ENCODE results near the gene NOXA1.
"Not testable (repeated sequence)": the region's sequence is repeated elsewhere in the genome, so short reads cannot be mapped to it uniquely, and the experiment has no call there.

The NOXA1 gene

DNA sequence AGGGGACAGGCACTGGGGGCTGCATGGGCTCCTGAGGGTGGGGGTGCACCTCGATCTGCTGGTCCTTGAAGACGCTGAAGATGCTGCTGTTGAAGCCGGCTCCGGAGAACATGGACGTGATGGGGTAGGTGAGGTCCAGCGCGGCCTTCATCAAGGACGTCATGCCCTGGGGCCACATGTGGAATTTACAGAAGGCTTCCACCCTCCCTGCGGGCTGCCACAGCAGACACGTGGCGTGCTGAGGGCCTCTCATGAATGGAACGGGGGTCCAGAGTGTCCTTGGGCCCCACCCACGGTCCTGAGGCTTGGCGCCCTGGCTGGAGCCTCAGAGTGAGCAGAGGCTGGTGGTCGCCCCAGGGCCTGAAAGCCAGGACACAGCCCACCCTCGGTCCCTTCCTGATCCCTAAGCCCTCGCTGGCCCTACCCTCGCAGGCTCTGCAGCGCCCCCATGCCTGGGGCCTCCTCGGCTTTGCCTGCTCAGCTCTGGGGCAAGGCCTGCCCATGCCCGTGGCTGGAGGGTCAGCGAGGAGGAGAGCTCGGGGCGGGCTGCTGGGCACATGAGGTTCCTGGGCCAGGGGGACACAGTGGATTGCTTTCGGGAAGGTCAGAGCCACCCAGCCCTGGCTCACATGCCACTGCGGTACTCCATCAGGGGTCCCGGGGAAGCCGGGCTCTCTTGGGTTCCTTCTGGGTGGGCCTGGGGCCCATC is 41.3 kb downstream of the NOXA1 start:
- Histone ChIP-seq H3K9me3 (ENCODE audit: control insufficient read depth, low read length) (no peaks in the 10 kb centered on the region), H3K36me3 (ENCODE audit: control insufficient read depth, insufficient read depth, low read length) (no peaks in the 10 kb centered on the region), H3K27ac (ENCODE audit: low read depth, low read length, severe bottlenecking) (no peak overlapping the region), H3K4me3 (ENCODE audit: extremely low read depth, insufficient read depth, low read length, poor library complexity, severe bottlenecking) (no peak overlapping the region), H3K4me1 (ENCODE audit: control insufficient read depth, insufficient read depth, low read length, poor library complexity, severe bottlenecking) (peaks cover 2% of the 10 kb centered on the region)
- whole genome bisulfite sequencing, 2 experiments (ENCODE audit: insufficient coverage in 2 of 2): 91 to 92% methylated on average over 27 of the region's 28 CpGs

DNA sequence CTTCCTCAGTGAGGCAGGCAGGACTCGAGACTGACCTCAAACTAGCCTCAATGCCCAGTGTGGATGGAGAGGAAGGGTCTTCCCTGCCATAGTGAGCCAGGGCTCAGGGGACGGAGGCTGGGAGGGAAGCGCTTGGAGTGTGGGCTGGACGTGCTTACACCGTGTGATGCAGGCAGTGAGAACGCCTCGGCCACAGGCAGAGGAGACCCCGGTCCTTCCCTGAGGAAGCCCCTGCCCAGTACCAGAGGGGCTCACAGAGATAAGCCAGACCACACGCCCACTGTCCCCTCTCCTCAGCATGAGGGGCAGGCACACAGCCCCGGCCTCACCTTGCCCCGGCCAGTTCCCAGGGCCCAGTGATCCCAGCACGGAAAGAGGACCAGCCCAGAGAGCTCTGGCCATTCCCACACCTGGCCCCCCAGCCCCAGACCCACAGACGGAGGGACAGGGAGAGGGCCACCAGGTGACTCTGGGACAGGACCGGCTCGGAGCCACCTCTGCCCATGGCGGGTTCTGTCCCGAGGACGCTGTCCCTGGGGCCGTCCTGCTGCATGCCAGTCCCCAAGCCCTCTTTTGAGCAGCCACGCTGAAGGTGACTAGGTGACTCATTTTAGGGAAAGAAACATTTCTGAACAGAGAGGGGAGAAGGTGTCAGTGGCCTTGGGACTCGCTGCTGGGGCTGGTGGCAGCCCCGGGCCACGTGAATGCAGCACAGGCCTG is 42.0 kb downstream of the NOXA1 start:
- H3K36me3 ChIP-seq (ENCODE audit: control insufficient read depth, insufficient read depth, low read length): no peaks in the 10 kb centered on the region
- no peak overlapping the region for H3K4me3 ChIP-seq (ENCODE audit: extremely low read depth, insufficient read depth, low read length, poor library complexity, severe bottlenecking)
- H3K27ac ChIP-seq (ENCODE audit: low read depth, low read length, severe bottlenecking): no peak overlapping the region
- H3K4me1 ChIP-seq (ENCODE audit: control insufficient read depth, insufficient read depth, low read length, poor library complexity, severe bottlenecking): no peaks in the 10 kb centered on the region
- no peaks in the 10 kb centered on the region for H3K9me3 ChIP-seq (ENCODE audit: control insufficient read depth, low read length)
- 92 to 93% methylated on average over 13 to 19 of the region's 23 CpGs for WGBS, 2 experiments (ENCODE audit: insufficient coverage in 2 of 2)

DNA sequence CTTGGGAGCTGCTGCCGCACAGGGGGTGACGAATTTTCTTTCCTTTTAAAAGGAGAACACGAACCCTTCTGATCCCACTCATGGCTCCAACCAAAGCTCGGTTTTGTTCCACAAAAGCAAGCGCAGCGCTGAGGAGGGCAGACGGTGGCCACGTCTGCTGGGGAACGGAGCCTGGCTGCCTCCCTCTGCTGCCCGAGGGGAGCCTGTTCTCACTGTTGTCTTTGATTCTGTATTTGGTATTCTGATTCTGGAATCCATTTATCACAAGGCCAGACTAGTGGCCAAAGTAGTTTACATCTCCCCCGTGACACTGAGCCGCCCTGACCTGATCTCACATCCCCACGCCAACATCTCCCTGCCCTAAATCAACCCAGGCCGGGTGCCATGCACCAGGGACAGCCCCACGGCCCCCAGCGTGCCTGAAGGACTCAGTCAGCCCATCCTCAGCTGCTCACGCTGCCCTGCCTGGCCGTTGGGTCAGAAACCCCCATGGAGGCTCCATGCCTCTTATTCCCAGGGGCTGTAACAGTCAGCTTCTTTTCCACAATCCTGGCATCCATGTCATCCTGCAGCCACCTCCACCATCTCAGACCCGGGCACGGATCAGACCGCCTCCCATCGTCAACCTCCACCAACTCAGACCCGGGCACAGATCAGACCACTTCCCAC is 42.7 kb downstream of the NOXA1 start:
- Histone ChIP-seq H3K9me3 (ENCODE audit: control insufficient read depth, low read length) (no peaks in the 10 kb centered on the region), H3K4me3 (ENCODE audit: extremely low read depth, insufficient read depth, low read length, poor library complexity, severe bottlenecking) (no peak overlapping the region), H3K27ac (ENCODE audit: low read depth, low read length, severe bottlenecking) (no peak overlapping the region), H3K4me1 (ENCODE audit: control insufficient read depth, insufficient read depth, low read length, poor library complexity, severe bottlenecking) (no peaks in the 10 kb centered on the region), H3K36me3 (ENCODE audit: control insufficient read depth, insufficient read depth, low read length) (no peaks in the 10 kb centered on the region)
- 91 to 93% methylated on average over 21 to 23 of the region's 23 CpGs for WGBS, 2 experiments (ENCODE audit: insufficient coverage in 2 of 2)

DNA sequence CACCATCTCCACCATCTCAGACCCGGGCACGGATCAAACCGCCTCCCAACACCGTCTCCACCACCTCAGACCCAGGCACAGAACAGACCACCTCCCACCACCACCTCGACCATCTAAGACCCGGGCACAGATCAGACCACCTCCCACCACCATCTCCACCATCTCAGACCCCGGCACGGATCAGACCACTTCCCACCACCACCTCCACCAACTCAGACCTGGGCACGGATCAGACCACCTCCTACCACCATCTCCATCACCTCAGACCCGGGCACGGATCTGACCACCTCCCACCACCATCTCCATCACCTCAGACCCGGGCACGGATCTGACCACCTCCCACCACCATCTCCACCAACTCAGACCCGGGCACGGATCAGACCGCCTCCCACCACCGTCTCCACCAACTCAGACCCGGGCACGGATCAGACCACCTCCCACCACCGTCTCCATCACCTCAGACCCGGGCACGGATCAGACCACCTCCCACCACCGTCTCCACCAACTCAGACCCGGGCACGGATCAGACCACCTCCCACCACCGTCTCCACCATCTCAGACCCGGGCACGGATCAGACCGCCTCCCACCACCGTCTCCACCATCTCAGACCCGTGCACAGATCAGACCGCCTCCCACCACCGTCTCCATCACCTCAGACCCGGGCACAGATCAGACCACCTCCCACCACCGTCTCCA is 43.3 kb downstream of the NOXA1 start:
- H3K27ac ChIP-seq (ENCODE audit: low read depth, low read length, severe bottlenecking); H3K9me3 ChIP-seq (ENCODE audit: control insufficient read depth, low read length); H3K36me3 ChIP-seq (ENCODE audit: control insufficient read depth, insufficient read depth, low read length); H3K4me1 ChIP-seq (ENCODE audit: control insufficient read depth, insufficient read depth, low read length, poor library complexity, severe bottlenecking); H3K4me3 ChIP-seq (ENCODE audit: extremely low read depth, insufficient read depth, low read length, poor library complexity, severe bottlenecking): not testable (repeated sequence)
- WGBS, 2 experiments (ENCODE audit: insufficient coverage in 2 of 2): 92 to 95% methylated on average over 31 to 32 of the region's 35 CpGs

DNA sequence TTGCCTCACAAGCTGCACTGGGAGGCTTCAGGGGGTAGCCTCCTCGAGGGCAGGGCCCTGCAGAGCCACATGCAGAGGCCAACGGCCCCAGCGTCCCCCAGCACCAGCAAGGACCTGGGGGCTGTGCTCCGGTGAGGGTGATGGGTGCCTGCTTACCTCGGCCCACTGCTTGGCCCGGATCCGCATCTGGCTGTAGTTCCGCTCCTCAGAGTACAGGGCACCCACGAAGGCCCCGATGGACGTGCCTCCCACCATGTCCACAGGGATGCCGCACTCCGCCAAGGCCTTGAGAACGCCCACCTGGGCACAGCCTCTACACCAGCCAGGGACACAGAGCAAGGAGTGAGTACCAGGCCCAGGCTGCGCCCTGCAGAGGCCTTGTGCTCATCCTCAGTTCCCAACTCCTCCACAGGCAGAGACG is 44.0 kb downstream of the NOXA1 start:
- H3K4me1 ChIP-seq (ENCODE audit: control insufficient read depth, insufficient read depth, low read length, poor library complexity, severe bottlenecking): no peaks in the 10 kb centered on the region
- 89 to 92% methylated on average over 16 of the region's 16 CpGs for WGBS, 2 experiments (ENCODE audit: insufficient coverage in 2 of 2)
- H3K9me3 ChIP-seq (ENCODE audit: control insufficient read depth, low read length): no peaks in the 10 kb centered on the region
- no peaks in the 10 kb centered on the region for H3K36me3 ChIP-seq (ENCODE audit: control insufficient read depth, insufficient read depth, low read length)
- no peak overlapping the region for H3K27ac ChIP-seq (ENCODE audit: low read depth, low read length, severe bottlenecking)
- H3K4me3 ChIP-seq (ENCODE audit: extremely low read depth, insufficient read depth, low read length, poor library complexity, severe bottlenecking): no peak overlapping the region

DNA sequence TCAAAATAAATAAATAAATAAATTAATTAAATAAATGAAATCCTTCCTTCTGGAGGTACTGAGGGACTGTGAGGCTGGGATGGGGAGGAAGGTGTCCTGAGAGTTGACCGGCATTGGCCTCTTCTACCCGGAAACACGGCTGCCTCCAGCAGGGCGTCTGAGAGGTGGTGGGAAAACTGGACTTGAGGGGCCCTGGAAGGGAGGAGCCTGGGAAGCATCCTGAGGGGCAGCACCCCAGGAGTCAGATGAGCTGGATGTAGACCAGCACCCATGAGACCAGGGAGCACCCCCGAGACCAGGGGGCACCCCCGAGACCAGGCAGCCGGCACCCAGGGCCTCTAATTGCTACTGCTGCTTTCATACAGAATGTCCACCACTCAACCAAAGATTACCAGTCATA is 44.7 kb downstream of the NOXA1 start:
- WGBS, 2 experiments (ENCODE audit: insufficient coverage in 2 of 2): 92% methylated on average over 5 to 6 of the region's 7 CpGs
- no peaks in the 10 kb centered on the region for H3K9me3 ChIP-seq (ENCODE audit: control insufficient read depth, low read length)
- H3K4me3 ChIP-seq (ENCODE audit: extremely low read depth, insufficient read depth, low read length, poor library complexity, severe bottlenecking): no peak overlapping the region
- no peaks in the 10 kb centered on the region for H3K36me3 ChIP-seq (ENCODE audit: control insufficient read depth, insufficient read depth, low read length)
- H3K27ac ChIP-seq (ENCODE audit: low read depth, low read length, severe bottlenecking): no peak overlapping the region
- no peaks in the 10 kb centered on the region for H3K4me1 ChIP-seq (ENCODE audit: control insufficient read depth, insufficient read depth, low read length, poor library complexity, severe bottlenecking)

DNA sequence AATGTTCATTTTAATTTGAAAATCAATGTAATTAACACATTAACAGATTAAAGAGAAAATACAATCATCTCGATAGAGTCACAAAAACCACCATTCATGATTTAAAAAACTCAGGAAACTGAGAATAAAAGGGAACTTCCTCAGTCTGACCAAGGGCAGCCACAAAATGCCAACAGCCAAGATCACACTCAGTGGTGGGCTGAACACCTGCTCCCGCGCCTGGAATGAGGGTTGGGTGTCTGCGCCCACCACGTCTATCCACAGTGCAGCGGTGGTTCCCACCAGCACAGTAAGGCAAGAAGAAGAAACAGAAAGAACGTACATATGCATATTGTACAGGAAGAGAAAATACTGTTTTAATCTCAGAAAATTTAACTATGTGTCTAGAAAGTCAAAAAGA is 47.6 kb downstream of the NOXA1 start:
- no peak overlapping the region for H3K4me3 ChIP-seq (ENCODE audit: extremely low read depth, insufficient read depth, low read length, poor library complexity, severe bottlenecking)
- no peaks in the 10 kb centered on the region for H3K4me1 ChIP-seq (ENCODE audit: control insufficient read depth, insufficient read depth, low read length, poor library complexity, severe bottlenecking)
- WGBS, 2 experiments (ENCODE audit: insufficient coverage in 2 of 2): 87 to 88% methylated on average over 4 to 6 of the region's 7 CpGs
- no peaks in the 10 kb centered on the region for H3K36me3 ChIP-seq (ENCODE audit: control insufficient read depth, insufficient read depth, low read length)
- no peak overlapping the region for H3K27ac ChIP-seq (ENCODE audit: low read depth, low read length, severe bottlenecking)
- H3K9me3 ChIP-seq (ENCODE audit: control insufficient read depth, low read length): peaks cover 15% of the 10 kb centered on the region

DNA sequence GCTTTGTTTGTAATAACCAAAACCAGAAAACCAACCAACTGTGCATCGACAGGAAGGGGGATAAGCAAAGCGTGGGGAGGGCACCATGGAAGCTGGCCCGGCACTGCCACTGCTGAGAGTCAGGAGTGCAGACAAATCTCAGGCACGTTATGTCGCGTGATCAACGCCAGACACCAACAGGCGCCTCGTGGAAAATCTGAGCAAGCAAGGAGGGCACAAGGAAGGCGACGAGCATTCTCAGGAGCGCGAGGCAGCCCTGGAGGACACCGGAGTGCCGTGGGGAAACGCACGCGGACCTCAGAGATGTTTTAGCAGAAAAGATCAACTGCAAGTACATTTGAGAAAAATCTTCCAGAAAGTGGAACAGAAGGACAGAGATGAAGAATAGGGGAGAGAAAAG is 51.1 kb downstream of the NOXA1 start:
- no peaks in the 10 kb centered on the region for H3K36me3 ChIP-seq (ENCODE audit: control insufficient read depth, insufficient read depth, low read length)
- no peak overlapping the region for H3K27ac ChIP-seq (ENCODE audit: low read depth, low read length, severe bottlenecking)
- no peak overlapping the region for H3K4me3 ChIP-seq (ENCODE audit: extremely low read depth, insufficient read depth, low read length, poor library complexity, severe bottlenecking)
- H3K9me3 ChIP-seq (ENCODE audit: control insufficient read depth, low read length): peaks cover 20% of the 10 kb centered on the region
- H3K4me1 ChIP-seq (ENCODE audit: control insufficient read depth, insufficient read depth, low read length, poor library complexity, severe bottlenecking): peaks cover 2% of the 10 kb centered on the region
- WGBS, 2 experiments (ENCODE audit: insufficient coverage in 2 of 2): 92 to 93% methylated on average over 18 of the region's 18 CpGs

DNA sequence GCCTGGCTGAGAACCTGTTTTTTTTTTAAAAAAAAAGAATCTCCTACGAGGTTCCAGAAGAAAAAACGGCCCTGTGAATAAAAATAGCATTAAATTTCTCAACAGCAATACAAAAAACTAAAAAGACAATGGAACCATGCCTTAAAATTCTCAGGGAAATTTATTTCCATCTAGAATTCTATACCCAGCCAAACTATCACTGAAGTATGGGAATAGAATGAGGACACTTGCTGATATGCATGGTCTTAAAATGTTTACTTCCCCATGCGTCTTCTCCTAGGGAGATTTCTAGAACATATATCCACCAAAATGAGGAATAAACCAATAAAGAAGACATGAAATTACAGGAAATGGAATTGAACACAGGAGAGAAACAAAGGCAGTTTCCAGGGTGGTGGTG is 52.5 kb downstream of the NOXA1 start:
- H3K36me3 ChIP-seq (ENCODE audit: control insufficient read depth, insufficient read depth, low read length): no peaks in the 10 kb centered on the region
- no peak overlapping the region for H3K4me3 ChIP-seq (ENCODE audit: extremely low read depth, insufficient read depth, low read length, poor library complexity, severe bottlenecking)
- WGBS, 2 experiments (ENCODE audit: insufficient coverage in 2 of 2): 83% methylated on average over 1 of the region's 3 CpGs; no CpG with 5 or more reads in 1 of the 2 experiments
- H3K9me3 ChIP-seq (ENCODE audit: control insufficient read depth, low read length): peaks cover 20% of the 10 kb centered on the region
- H3K27ac ChIP-seq (ENCODE audit: low read depth, low read length, severe bottlenecking): no peak overlapping the region
- H3K4me1 ChIP-seq (ENCODE audit: control insufficient read depth, insufficient read depth, low read length, poor library complexity, severe bottlenecking): peaks cover 8% of the 10 kb centered on the region

DNA sequence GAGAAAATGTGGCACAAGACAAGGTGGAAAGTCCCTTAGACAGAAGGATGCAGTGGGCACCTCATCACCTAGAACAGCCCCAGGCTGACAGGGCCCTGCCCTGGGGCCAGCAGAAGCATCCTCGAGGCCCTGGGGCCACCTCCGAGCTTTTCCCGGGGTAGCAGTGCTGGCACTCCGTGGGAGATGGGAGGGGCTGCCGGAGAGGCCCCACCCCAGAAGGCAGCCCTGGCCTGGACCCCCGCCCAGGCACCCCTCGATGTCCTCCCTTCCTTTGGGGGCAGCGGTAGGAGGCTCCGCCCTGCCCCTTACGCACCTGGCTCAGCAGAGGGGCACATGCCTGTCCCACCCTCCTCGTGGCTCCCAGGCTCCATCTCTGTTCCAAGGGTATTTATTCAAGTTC is 53.7 kb downstream of the NOXA1 start:
- 90 to 96% methylated on average over 5 to 10 of the region's 11 CpGs for WGBS, 2 experiments (ENCODE audit: insufficient coverage in 2 of 2)
- Histone ChIP-seq H3K9me3 (ENCODE audit: control insufficient read depth, low read length) (peaks cover 20% of the 10 kb centered on the region), H3K4me1 (ENCODE audit: control insufficient read depth, insufficient read depth, low read length, poor library complexity, severe bottlenecking) (peaks cover 8% of the 10 kb centered on the region), H3K27ac (ENCODE audit: low read depth, low read length, severe bottlenecking) (no peak overlapping the region), H3K4me3 (ENCODE audit: extremely low read depth, insufficient read depth, low read length, poor library complexity, severe bottlenecking) (no peak overlapping the region), H3K36me3 (ENCODE audit: control insufficient read depth, insufficient read depth, low read length) (no peaks in the 10 kb centered on the region)
